H1 (cell line): ENCODE measurements around the gene EIF4A2. TPM values are rescaled to one million over a fixed set of nuclear protein-coding genes. Genes with fewer than 3 reads are reported as not detected.

ENCODE experiments used
- ATF3 ChIP-seq: IDR thresholded peaks from 2 replicates; pipeline ENCODE4 v1.6.1; 2011; ENCODE audit warnings: low read depth, mild to moderate bottlenecking, low read length; ENCODE audit not compliant: insufficient read depth
- CBX5 ChIP-seq: fragments of 300-800, 300-1000 bp; sonication (generic); IDR thresholded peaks from 2 replicates; pipeline ENCODE4 v1.7.1; 2016; ENCODE audit warnings: antibody characterized with exemption, low read length, low read depth
- JUND ChIP-seq: IDR thresholded peaks from 2 replicates; pipeline ENCODE4 v1.6.1; 2011; ENCODE audit warnings: mild to moderate bottlenecking, improper control_type of control experiment, low read length
- TBP ChIP-seq: IDR thresholded peaks from 2 replicates; pipeline ENCODE4 v1.6.1; 2011; ENCODE audit warnings: low read depth, low read length, improper control_type of control experiment
- ZNF274 ChIP-seq: IDR thresholded peaks from 2 replicates; pipeline ENCODE4 v1.7.0; 2012; ENCODE audit warnings: low read length, borderline replicate concordance; ENCODE audit errors: extremely low read depth
- microRNA counts: library from miRNA; unstranded; fragments of <30 nt; microRNA quantifications from one replicate; lab custom pipeline; 2015
- microRNA-seq, 2 experiments: library from miRNA; unstranded; fragments of <30 nt; microRNA quantifications; one replicate each; pipeline versions ENCODE4 to v1.2.0, GENCODE V29; 2016 to 2020; ENCODE audit warnings: borderline microRNAs expressed in 2 of 2, borderline number of aligned reads in 2 of 2, borderline replicate concordance in 1 of 2
- polyA plus RNA-seq, 7 experiments: library from polyadenylated mRNA; depleted of rRNA in 3 of 7; stranded (reverse) in 5 of 7; unstranded in 2 of 7; fragments of >200 nt in 5 of 7; fragments of 200-250 nt in 2 of 7; gene quantifications; 1 replicate in 5 of 7; 2 replicates in 1 of 7; 4 replicates in 1 of 7; pipeline versions ENCODE4 v1.2.1 to v1.2.3, GENCODE V29; 2011 to 2013; ENCODE audit warnings: missing spikeins in 2 of 7, mixed read lengths in 2 of 7
- small RNA-seq: library from polyadenylated mRNA; stranded (forward); fragments of <200 nt; extraction: miRNeasy Mini kit (QIAGEN cat#:217004); gene quantifications from one replicate; pipeline ENCODE3, GENCODE V24; 2013; ENCODE audit not compliant: insufficient read depth
- total RNA-seq: library from RNA; stranded (reverse); fragmentation: NEBNext Ultra II Directional; extraction: Animal tissue kit (Norgen Biotek cat#: 25700); gene quantifications from 2 replicates; pipeline ENCODE4 v1.2.1, GENCODE V29; 2021
- TF ChIP-seq, protein P1 (sequence below): IDR thresholded peaks from 2 replicates; pipeline ENCODE4 v1.6.1; 2011; ENCODE audit warnings: low read length, improper control_type of control experiment

EIF4A2 gene
- total and polyA plus RNA-seq, 2 of the 8 experiments (the other 6 are each of a cell fraction or from before 2014, with no cell fraction given): 527 to 604 TPM

- TF ChIP-seq ZNF274 (no peak), CBX5 (no peak), ATF3 (no peak), JUND (no peak), TBP (no peak)
- TF ChIP-seq, protein P1, sequence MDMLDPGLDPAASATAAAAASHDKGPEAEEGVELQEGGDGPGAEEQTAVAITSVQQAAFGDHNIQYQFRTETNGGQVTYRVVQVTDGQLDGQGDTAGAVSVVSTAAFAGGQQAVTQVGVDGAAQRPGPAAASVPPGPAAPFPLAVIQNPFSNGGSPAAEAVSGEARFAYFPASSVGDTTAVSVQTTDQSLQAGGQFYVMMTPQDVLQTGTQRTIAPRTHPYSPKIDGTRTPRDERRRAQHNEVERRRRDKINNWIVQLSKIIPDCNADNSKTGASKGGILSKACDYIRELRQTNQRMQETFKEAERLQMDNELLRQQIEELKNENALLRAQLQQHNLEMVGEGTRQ: no peak
Observed at GRCh38 chr3:186832276-186832675, 48.9 kb downstream of the EIF4A2 start (continued).

MicroRNAs within 50 kb of the gene (microRNA counts, 767-probe panel; counts per million panel counts)
- microRNA hsa-miR-1248 (lab: Ali Mortazavi, UCI): 879 counts per million, percentile 95 among the panel's probes with 10 or more counts

Small RNA genes lying within 50 kb of the gene (microRNA-seq; reads per million reads assigned to microRNA genes)
- gene MIR1248: 1.4 to 5.3 reads per million in 2 experiments

Small RNA genes lying within 50 kb of the gene (small RNA-seq; reads per million reads assigned to genes)
- gene RF00092 (not detected), gene RNU6-1105P (not detected), gene SNORA4 (not detected), gene SNORA63 (not detected), gene SNORA81 (not detected), gene SNORD2 (not detected)

Other genes with a start within 250 kb of the EIF4A2 start
- gene CRYGS, start 239.2 kb upstream of the EIF4A2 start, total RNA-seq: 0.90 and 1.8 TPM in 2 replicates
- gene CRYGS, start 239.2 kb upstream of the EIF4A2 start, polyA plus RNA-seq (2011; rRNA removed): 1.3 and 1.5 TPM in 2 replicates
- gene TBCCD1, start 216.2 kb upstream of the EIF4A2 start, total RNA-seq: 13.4 and 13.9 TPM in 2 replicates
- 8.4 and 11.3 TPM in 2 replicates for gene TBCCD1, start 216.2 kb upstream of the EIF4A2 start, polyA plus RNA-seq (2011; rRNA removed)
- gene DNAJB11, start 212.9 kb upstream of the EIF4A2 start, total RNA-seq: 63.9 and 67.7 TPM in 2 replicates
- 14.3 and 14.6 TPM in 2 replicates for gene DNAJB11, start 212.9 kb upstream of the EIF4A2 start, polyA plus RNA-seq (2011; rRNA removed)
- gene AHSG, start 170.5 kb upstream of the EIF4A2 start, total RNA-seq: 0.78 and 1.1 TPM in 2 replicates
- gene AHSG, start 170.5 kb upstream of the EIF4A2 start, polyA plus RNA-seq (2011; rRNA removed): 0.68 and 0.86 TPM in 2 replicates
- gene FETUB, start 143.2 kb upstream of the EIF4A2 start, total RNA-seq: not detected in 2 replicates
- 0.15 TPM in 1 of 2 replicates, not detected in the other for gene FETUB, start 143.2 kb upstream of the EIF4A2 start, polyA plus RNA-seq (2011; rRNA removed)
- gene HRG, start 117.6 kb upstream of the EIF4A2 start, total RNA-seq: 0.15 TPM in 1 of 2 replicates, not detected in the other
- 0.03 TPM in 1 of 2 replicates, not detected in the other for gene HRG, start 117.6 kb upstream of the EIF4A2 start, polyA plus RNA-seq (2011; rRNA removed)
- 0.31 TPM in 1 of 2 replicates, not detected in the other for gene KNG1, start 66.2 kb upstream of the EIF4A2 start, total RNA-seq
- 0.05 TPM in 1 of 2 replicates, not detected in the other for gene KNG1, start 66.2 kb upstream of the EIF4A2 start, polyA plus RNA-seq (2011; rRNA removed)
- gene RFC4, start 22.9 kb downstream of the EIF4A2 start, total RNA-seq: 86.9 and 100 TPM in 2 replicates
- 17.5 and 21.8 TPM in 2 replicates for gene RFC4, start 22.9 kb downstream of the EIF4A2 start, polyA plus RNA-seq (2011; rRNA removed)
- not detected in 2 replicates for gene ADIPOQ, start 59.1 kb downstream of the EIF4A2 start, total RNA-seq
- gene ADIPOQ, start 59.1 kb downstream of the EIF4A2 start, polyA plus RNA-seq (2011; rRNA removed): not detected in 2 replicates
- 75.9 and 80.9 TPM in 2 replicates for gene ST6GAL1, start 146.9 kb downstream of the EIF4A2 start, total RNA-seq
- 41.8 and 62.8 TPM in 2 replicates for gene ST6GAL1, start 146.9 kb downstream of the EIF4A2 start, polyA plus RNA-seq (2011; rRNA removed)